ENCODE data around the gene JMY. TPM values are rescaled to one million over a fixed set of nuclear protein-coding genes. Genes with fewer than 3 reads are reported as not detected.

JMY gene
- total and polyA plus RNA-seq, 2 of the 8 experiments (the other 6 are each of a cell fraction or from before 2014, with no cell fraction given), result 2.8 to 13.9 TPM

DNA sequence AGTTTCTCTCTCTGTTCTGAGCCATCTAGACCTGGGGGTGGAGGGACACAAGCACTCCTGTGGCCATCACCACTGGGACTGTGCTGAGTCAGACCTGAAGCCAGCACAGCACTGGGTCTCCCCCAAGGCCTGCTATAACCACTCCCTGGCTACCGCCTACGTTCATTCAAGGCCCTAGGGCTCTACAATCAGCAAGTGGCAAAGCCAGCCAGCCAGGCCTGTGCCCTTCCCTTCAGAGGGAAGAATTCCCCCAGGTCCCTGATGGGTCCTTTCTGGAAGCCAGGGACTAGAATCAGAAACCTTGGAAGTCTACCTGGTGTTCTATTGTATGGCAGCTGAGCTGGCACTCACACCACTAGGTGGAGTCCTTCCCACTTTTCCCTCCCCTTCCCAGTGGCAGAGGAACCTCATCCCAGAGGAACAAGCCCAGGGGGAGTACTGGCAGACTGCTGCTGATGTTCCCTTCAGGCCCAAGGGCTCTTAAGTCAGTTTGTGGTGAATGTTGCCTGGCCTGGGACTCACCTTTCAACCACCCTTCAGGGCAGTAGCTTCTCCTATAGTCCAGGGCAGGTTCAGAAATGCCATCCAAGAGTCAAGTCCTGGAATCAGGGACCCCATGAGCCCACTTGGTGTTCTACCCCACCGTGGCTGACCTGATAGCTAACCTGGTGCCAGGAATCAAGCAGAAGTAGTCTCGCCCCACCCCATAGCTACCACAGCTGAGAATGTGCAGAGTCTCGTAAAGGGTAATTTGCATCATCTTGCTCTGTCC is 20.0 kb downstream of the JMY start:
- FAIRE-seq (peak; percentile 90), DNase-seq (ENCODE audit: low read depth in 1 of 2, low spot score in 2 of 2) (peak; percentile 63 to 78)
- no peak overlapping the region for H2BK20ac ChIP-seq (ENCODE audit: low read length)
- H3K79me1 ChIP-seq (ENCODE audit: low read depth, low read length), result peaks cover 17% of the 10 kb centered on the region
- H4K5ac ChIP-seq (ENCODE audit: insufficient read length, low read depth, low read length), result no peak overlapping the region
- H3K4me2 ChIP-seq (ENCODE audit: insufficient read depth in 1 of 2, low read depth in 2 of 2, low read length in 2 of 2), result peak overlapping the region; percentile 8 to 30; a peak in 1 of 4 replicates
- H2BK5ac ChIP-seq (ENCODE audit: low read depth, low read length), result peak overlapping the region; percentile 27; the same call in 1 of the 2 replicates
- no peak overlapping the region for H3K56ac ChIP-seq (replicated peaks; ENCODE audit: insufficient read length, low read depth, low read length)
- H3K4me1 ChIP-seq (replicated peaks in 1 of 4; ENCODE audit: control insufficient read depth in 3 of 4, insufficient read depth in 4 of 4, low read length in 3 of 4), result peaks cover 0 to 13% (median 7%) of the 10 kb centered on the region in 4 experiments
- no peak overlapping the region for H3K14ac ChIP-seq (ENCODE audit: insufficient read length)
- H4K20me1 ChIP-seq (replicated peaks in 1 of 2; ENCODE audit: control insufficient read depth in 1 of 2, insufficient read depth in 2 of 2, low read length in 2 of 2), result peaks cover 3 to 4% of the 10 kb centered on the region in 2 experiments
- H2AK5ac ChIP-seq (ENCODE audit: low read depth, low read length), result peak overlapping the region; percentile 78; the same call in 1 of the 2 replicates
- 0 out of 2 replicates have a peak overlapping the region, but pooled peaks have one; percentile 22 for H3K27ac ChIP-seq (ENCODE audit: low read depth, low read length)
- peaks cover 0 to 92% of the 10 kb centered on the region in 2 experiments; a peak in 2 of 4 replicates for H3K79me2 ChIP-seq (ENCODE audit: control insufficient read depth in 1 of 2, insufficient read depth in 2 of 2, low read length in 2 of 2)
- ChIA-PET CTCF (ENCODE audit: partially characterized antibody) (interaction anchor here (0.7 to 3.5 kb wide), 24 partner anchors 8 to 270 kb away, joined by 3 to 20 read pairs (median 4); partner anchors contain the start of gene JMY), POLR2A (ENCODE audit: partially characterized antibody) (interaction anchor here (0.9 kb wide), 1 partner anchor 21 kb away, joined by 3 read pairs; no protein-coding TSS in a partner anchor)
- no peaks in the 10 kb centered on the region for H3K27me3 ChIP-seq (replicated peaks in 1 of 4; ENCODE audit: control insufficient read depth in 3 of 4, extremely low read depth in 1 of 4, insufficient read depth in 3 of 4, low read length in 3 of 4)
- H2BK12ac ChIP-seq (ENCODE audit: low read depth, low read length), result peak overlapping the region; percentile 28; the same call in 1 of the 2 replicates
- no peak overlapping the region for H2AFZ ChIP-seq (ENCODE audit: low read length)
- H3K9ac ChIP-seq (replicated peaks in 1 of 4; ENCODE audit: extremely low read depth in 1 of 4, low read depth in 3 of 4, low read length in 3 of 4), result no peak overlapping the region
- H3K4me3 ChIP-seq (ENCODE audit: extremely low read depth in 1 of 4, insufficient read depth in 2 of 4, low read depth in 3 of 4, low read length in 4 of 4), result no peak overlapping the region
- H3K9me3 ChIP-seq (ENCODE audit: insufficient read depth in 2 of 2, low read depth in 1 of 2, low read length in 1 of 2), result no peaks in the 10 kb centered on the region
- no peak overlapping the region; the same call in 1 of the 2 replicates for H2BK15ac ChIP-seq (ENCODE audit: low read length)
- no peak overlapping the region for H2BK120ac ChIP-seq (replicated peaks; ENCODE audit: low read depth, low read length)
- no peak overlapping the region for H3K23ac ChIP-seq (ENCODE audit: insufficient read length)
- H3K23me2 ChIP-seq (ENCODE audit: low read depth, low read length), result no peaks in the 10 kb centered on the region; the same call in 1 of the 2 replicates
- peak overlapping the region; percentile 48; the same call in 1 of the 2 replicates for H3K18ac ChIP-seq (ENCODE audit: extremely low read depth, low read length)
- H3K4ac ChIP-seq (replicated peaks; ENCODE audit: insufficient read length, low read depth, low read length), result no peak overlapping the region
- no peak overlapping the region for H4K8ac ChIP-seq (ENCODE audit: extremely low read depth, insufficient read depth, low read length)
- no peaks in the 10 kb centered on the region for H3K36me3 ChIP-seq (ENCODE audit: control insufficient read depth in 2 of 4, insufficient read depth in 4 of 4, low read length in 3 of 4)
- 81% methylated on average over 5 of the region's 5 CpGs; no CpG with 5 or more reads in 1 of the 2 experiments for WGBS, 2 experiments (ENCODE audit: extremely low coverage in 1 of 2, insufficient coverage in 1 of 2, insufficient read length in 1 of 2, insufficient replicate concordance in 2 of 2, low coverage in 1 of 2, low lambda C conversion rate in 2 of 2, missing lambda C conversion rate in 1 of 2)
- no peak overlapping the region for H4K91ac ChIP-seq (replicated peaks; ENCODE audit: insufficient read length, low read length)
- 0 out of 2 replicates have a peak, but pooled peaks have one; percentile 8 for TF ChIP-seq YY1 (IDR thresholded peaks at IDR 0.05; ENCODE audit: low read depth, low read length)
- TF ChIP-seq, protein P1, sequence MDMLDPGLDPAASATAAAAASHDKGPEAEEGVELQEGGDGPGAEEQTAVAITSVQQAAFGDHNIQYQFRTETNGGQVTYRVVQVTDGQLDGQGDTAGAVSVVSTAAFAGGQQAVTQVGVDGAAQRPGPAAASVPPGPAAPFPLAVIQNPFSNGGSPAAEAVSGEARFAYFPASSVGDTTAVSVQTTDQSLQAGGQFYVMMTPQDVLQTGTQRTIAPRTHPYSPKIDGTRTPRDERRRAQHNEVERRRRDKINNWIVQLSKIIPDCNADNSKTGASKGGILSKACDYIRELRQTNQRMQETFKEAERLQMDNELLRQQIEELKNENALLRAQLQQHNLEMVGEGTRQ (IDR thresholded peaks at IDR 0.05; ENCODE audit: low read length), result no peak
- no peak for TF ChIP-seq SUZ12 (IDR thresholded peaks at IDR 0.05; ENCODE audit: low read length)
- no peak for TF ChIP-seq CBX8 (IDR thresholded peaks at IDR 0.05; ENCODE audit: borderline replicate concordance, low read depth, low read length)
- TF ChIP-seq, protein P2, sequence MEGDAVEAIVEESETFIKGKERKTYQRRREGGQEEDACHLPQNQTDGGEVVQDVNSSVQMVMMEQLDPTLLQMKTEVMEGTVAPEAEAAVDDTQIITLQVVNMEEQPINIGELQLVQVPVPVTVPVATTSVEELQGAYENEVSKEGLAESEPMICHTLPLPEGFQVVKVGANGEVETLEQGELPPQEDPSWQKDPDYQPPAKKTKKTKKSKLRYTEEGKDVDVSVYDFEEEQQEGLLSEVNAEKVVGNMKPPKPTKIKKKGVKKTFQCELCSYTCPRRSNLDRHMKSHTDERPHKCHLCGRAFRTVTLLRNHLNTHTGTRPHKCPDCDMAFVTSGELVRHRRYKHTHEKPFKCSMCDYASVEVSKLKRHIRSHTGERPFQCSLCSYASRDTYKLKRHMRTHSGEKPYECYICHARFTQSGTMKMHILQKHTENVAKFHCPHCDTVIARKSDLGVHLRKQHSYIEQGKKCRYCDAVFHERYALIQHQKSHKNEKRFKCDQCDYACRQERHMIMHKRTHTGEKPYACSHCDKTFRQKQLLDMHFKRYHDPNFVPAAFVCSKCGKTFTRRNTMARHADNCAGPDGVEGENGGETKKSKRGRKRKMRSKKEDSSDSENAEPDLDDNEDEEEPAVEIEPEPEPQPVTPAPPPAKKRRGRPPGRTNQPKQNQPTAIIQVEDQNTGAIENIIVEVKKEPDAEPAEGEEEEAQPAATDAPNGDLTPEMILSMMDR (IDR thresholded peaks at IDR 0.05; ENCODE audit: control extremely low read depth in 1 of 3, insufficient read depth in 1 of 3, low read depth in 1 of 3, low read length in 3 of 3), result peak; percentile 66 to 91 (median 82)
- no peak for TF ChIP-seq CBX5 (IDR thresholded peaks at IDR 0.05; ENCODE audit: low read depth, low read length)
- TF ChIP-seq JUND (IDR thresholded peaks at IDR 0.05; ENCODE audit: low read length), result no peak
